Karpas-422 (cell line): ENCODE results near the gene UGT1A4. TPM values are rescaled to one million over a fixed set of nuclear protein-coding genes. Genes with fewer than 3 reads are reported as not detected.

Experiments
- DNase-seq: peaks from one replicate; pipeline ENCODE4 v3.0.0-alpha.2; 2015
- H2AFZ ChIP-seq: fragments of 200-600 bp; sonication (generic); 2 replicates; pipeline ENCODE4 v1.6.1; 2014; ENCODE audit warnings: antibody characterized with exemption, low read length, mixed read lengths
- H3K27ac ChIP-seq: fragments of 200-600 bp; sonication (generic); 2 replicates; pipeline ENCODE4 v1.5.1; 2014; ENCODE audit warnings: mild to moderate bottlenecking, low read length, moderate library complexity
- H3K27me3 ChIP-seq: fragments of 200-600 bp; sonication (generic); 2 replicates; pipeline ENCODE4 v1.6.1; 2014; ENCODE audit warnings: low read length, mixed read lengths
- H3K36me3 ChIP-seq: fragments of 200-600 bp; sonication (generic); 2 replicates; pipeline ENCODE4 v1.6.1; 2014; ENCODE audit warnings: low read length, mixed read lengths; ENCODE audit not compliant: insufficient read depth
- H3K4me1 ChIP-seq: fragments of 200-600 bp; sonication (generic); 2 replicates; pipeline ENCODE4 v1.6.1; 2014; ENCODE audit warnings: mild to moderate bottlenecking, low read length, mixed read lengths
- H3K4me2 ChIP-seq: fragments of 200-600 bp; sonication (generic); 2 replicates; pipeline ENCODE4 v1.6.1; 2014; ENCODE audit warnings: low read length, low read depth, mild to moderate bottlenecking; ENCODE audit not compliant: poor library complexity, severe bottlenecking
- H3K4me3 ChIP-seq: fragments of 200-600 bp; sonication (generic); 2 replicates; pipeline ENCODE4 v1.5.1; 2014; ENCODE audit warnings: mild to moderate bottlenecking, antibody characterized with exemption, low read length, mixed read lengths
- H3K79me2 ChIP-seq: fragments of 200-600 bp; sonication (generic); 2 replicates; pipeline ENCODE4 v1.6.1; 2014; ENCODE audit warnings: mild to moderate bottlenecking, low read length, mixed read lengths
- H3K9ac ChIP-seq: fragments of 200-600 bp; sonication (generic); 2 replicates; pipeline ENCODE4 v1.6.0; 2014; ENCODE audit warnings: low read length
- H3K9me2 ChIP-seq: fragments of 200-600 bp; sonication (generic), shearing (Covaris generic); replicated peaks from 2 replicates; pipeline ENCODE4 v1.6.0; 2014; ENCODE audit warnings: mild to moderate bottlenecking, low read length, moderate library complexity; ENCODE audit not compliant: insufficient read depth
- H3K9me3 ChIP-seq: fragments of 300-700, 200-600 bp; sonication (generic); 2 replicates; pipeline ENCODE4 v1.6.1; 2014; ENCODE audit warnings: low read length, mixed read lengths
- H4K20me1 ChIP-seq: fragments of 200-600 bp; sonication (generic); 2 replicates; pipeline ENCODE4 v1.6.1; 2014; ENCODE audit warnings: mild to moderate bottlenecking, antibody characterized with exemption, low read length, low read depth; ENCODE audit not compliant: insufficient read depth
- total RNA-seq: library from RNA; depleted of rRNA; stranded (reverse); fragments of >200 nt; shearing (Covaris generic); gene quantifications from 2 replicates; pipeline ENCODE4 v1.2.3, GENCODE V29; 2014; ENCODE audit warnings: low replicate concordance

Gene UGT1A4
- total RNA-seq, 1 experiment from 2014 or later, result not detected

- H2AFZ ChIP-seq, result no peak overlapping the region
- peaks cover 2% of the 10 kb centered on the region; the same call in 1 of the 2 replicates for H3K27me3 ChIP-seq
- no peak overlapping the region for H3K4me3 ChIP-seq
- no peaks in the 10 kb centered on the region for H3K9me2 ChIP-seq
- no peaks in the 10 kb centered on the region; the same call in 1 of the 2 replicates for H3K9me3 ChIP-seq
- H3K36me3 ChIP-seq, result no peaks in the 10 kb centered on the region
- no peak for DNase-seq
- H3K79me2 ChIP-seq, result no peaks in the 10 kb centered on the region
- no peak overlapping the region for H3K9ac ChIP-seq
- H4K20me1 ChIP-seq, result no peaks in the 10 kb centered on the region
- no peak overlapping the region for H3K27ac ChIP-seq
- H3K4me2 ChIP-seq, result no peak overlapping the region
- H3K4me1 ChIP-seq, result no peaks in the 10 kb centered on the region; the same call in 1 of the 2 replicates
These were observed 42.7 kb downstream of the UGT1A4 start for GRCh38 chr2:233761040-233761769.

- no peak for DNase-seq
- no peaks in the 10 kb centered on the region for H3K9me3 ChIP-seq
- H3K9ac ChIP-seq, result no peak overlapping the region
- no peak overlapping the region for H3K4me2 ChIP-seq
- no peaks in the 10 kb centered on the region for H3K27me3 ChIP-seq
- no peak overlapping the region for H3K27ac ChIP-seq
- no peak overlapping the region for H2AFZ ChIP-seq
- H3K36me3 ChIP-seq, result no peaks in the 10 kb centered on the region
- no peaks in the 10 kb centered on the region for H3K79me2 ChIP-seq
- no peak overlapping the region for H3K4me3 ChIP-seq
- H4K20me1 ChIP-seq, result no peaks in the 10 kb centered on the region
- H3K4me1 ChIP-seq, result no peaks in the 10 kb centered on the region
- H3K9me2 ChIP-seq, result no peaks in the 10 kb centered on the region
These were observed 45.7 kb downstream of the UGT1A4 start for GRCh38 chr2:233764264-233764663.

GRCh38 chr2:233764761-233765160 lies 46.2 kb downstream of the UGT1A4 start:
- Histone ChIP-seq H3K27ac (no peak overlapping the region), H3K4me1 (no peaks in the 10 kb centered on the region), H3K9ac (no peak overlapping the region), H3K27me3 (no peaks in the 10 kb centered on the region), H3K9me2 (no peaks in the 10 kb centered on the region), H4K20me1 (no peaks in the 10 kb centered on the region), H3K4me3 (no peak overlapping the region), H3K4me2 (no peak overlapping the region), H3K79me2 (no peaks in the 10 kb centered on the region), H2AFZ (no peak overlapping the region), H3K9me3 (no peaks in the 10 kb centered on the region), H3K36me3 (no peaks in the 10 kb centered on the region)
- DNase-seq, result no peak

- Histone ChIP-seq H4K20me1 (no peaks in the 10 kb centered on the region), H3K79me2 (no peaks in the 10 kb centered on the region), H3K9me2 (no peaks in the 10 kb centered on the region), H3K4me2 (no peak overlapping the region), H3K27ac (no peak overlapping the region), H3K9me3 (no peaks in the 10 kb centered on the region), H3K36me3 (no peaks in the 10 kb centered on the region), H2AFZ (no peak overlapping the region), H3K4me3 (no peak overlapping the region), H3K4me1 (no peaks in the 10 kb centered on the region), H3K27me3 (no peaks in the 10 kb centered on the region), H3K9ac (no peak overlapping the region)
- DNase-seq, result no peak
These were observed 47.9 kb downstream of the UGT1A4 start for GRCh38 chr2:233766416-233766815.

GRCh38 chr2:233768076-233768475 lies 49.5 kb downstream of the UGT1A4 start:
- H4K20me1 ChIP-seq, result no peaks in the 10 kb centered on the region
- H3K36me3 ChIP-seq, result no peaks in the 10 kb centered on the region
- H3K9me3 ChIP-seq, result no peaks in the 10 kb centered on the region
- H3K4me3 ChIP-seq, result no peak overlapping the region
- DNase-seq, result no peak
- no peak overlapping the region for H3K27ac ChIP-seq
- no peak overlapping the region for H3K9ac ChIP-seq
- no peaks in the 10 kb centered on the region for H3K79me2 ChIP-seq
- H3K4me1 ChIP-seq, result no peaks in the 10 kb centered on the region
- H3K4me2 ChIP-seq, result no peak overlapping the region
- no peak overlapping the region for H2AFZ ChIP-seq
- H3K9me2 ChIP-seq, result no peaks in the 10 kb centered on the region
- H3K27me3 ChIP-seq, result no peaks in the 10 kb centered on the region

- no peaks in the 10 kb centered on the region for H3K79me2 ChIP-seq
- no peaks in the 10 kb centered on the region for H4K20me1 ChIP-seq
- no peaks in the 10 kb centered on the region for H3K27me3 ChIP-seq
- H3K4me3 ChIP-seq, result no peak overlapping the region
- H3K4me2 ChIP-seq, result no peak overlapping the region
- no peak overlapping the region for H2AFZ ChIP-seq
- no peaks in the 10 kb centered on the region for H3K4me1 ChIP-seq
- no peak overlapping the region for H3K9ac ChIP-seq
- no peaks in the 10 kb centered on the region for H3K9me3 ChIP-seq
- H3K36me3 ChIP-seq, result no peaks in the 10 kb centered on the region
- no peaks in the 10 kb centered on the region for H3K9me2 ChIP-seq
- no peak overlapping the region for H3K27ac ChIP-seq
- no peak for DNase-seq
These were observed 50.7 kb downstream of the UGT1A4 start for GRCh38 chr2:233769260-233769659.

GRCh38 chr2:233772153-233772552 lies 53.6 kb downstream of the UGT1A4 start:
- Histone ChIP-seq H3K9me3 (no peaks in the 10 kb centered on the region), H4K20me1 (no peaks in the 10 kb centered on the region), H3K27me3 (no peaks in the 10 kb centered on the region), H3K9me2 (no peaks in the 10 kb centered on the region), H3K27ac (no peak overlapping the region), H2AFZ (no peak overlapping the region), H3K4me3 (no peak overlapping the region), H3K36me3 (no peaks in the 10 kb centered on the region), H3K9ac (no peak overlapping the region), H3K79me2 (no peaks in the 10 kb centered on the region), H3K4me1 (no peaks in the 10 kb centered on the region), H3K4me2 (no peak overlapping the region)
- DNase-seq, result no peak

- Histone ChIP-seq H3K79me2 (no peaks in the 10 kb centered on the region), H3K27ac (no peak overlapping the region), H3K9me2 (no peaks in the 10 kb centered on the region), H3K4me1 (no peaks in the 10 kb centered on the region), H3K9me3 (no peaks in the 10 kb centered on the region), H2AFZ (no peak overlapping the region), H4K20me1 (no peaks in the 10 kb centered on the region), H3K9ac (no peak overlapping the region), H3K4me3 (no peak overlapping the region), H3K4me2 (no peak overlapping the region), H3K36me3 (no peaks in the 10 kb centered on the region), H3K27me3 (no peaks in the 10 kb centered on the region)
- DNase-seq, result no peak
These were observed 54.0 kb downstream of the UGT1A4 start for GRCh38 chr2:233772583-233772982.
